Lower leg skin (tissue), 3 donors: ENCODE data around the gene HSPA1A.

Experiments used
- POLR2A ChIP-seq, 2 donors: fragments of 450-650 bp; IDR thresholded peaks; one replicate each; pipeline ENCODE4 v1.6.1; 2016 to 2017; ENCODE audit warnings: antibody characterized with exemption in 2 of 2, mild to moderate bottlenecking in 1 of 2, moderate library complexity in 1 of 2
- TF ChIP-seq, protein P1 (sequence below), 3 donors: fragments of 450-650 bp; IDR thresholded peaks; one replicate each; pipeline ENCODE4 v1.5.1; 2016; ENCODE audit warnings: antibody characterized with exemption in 3 of 3, mild to moderate bottlenecking in 3 of 3, moderate library complexity in 2 of 3

DNA sequence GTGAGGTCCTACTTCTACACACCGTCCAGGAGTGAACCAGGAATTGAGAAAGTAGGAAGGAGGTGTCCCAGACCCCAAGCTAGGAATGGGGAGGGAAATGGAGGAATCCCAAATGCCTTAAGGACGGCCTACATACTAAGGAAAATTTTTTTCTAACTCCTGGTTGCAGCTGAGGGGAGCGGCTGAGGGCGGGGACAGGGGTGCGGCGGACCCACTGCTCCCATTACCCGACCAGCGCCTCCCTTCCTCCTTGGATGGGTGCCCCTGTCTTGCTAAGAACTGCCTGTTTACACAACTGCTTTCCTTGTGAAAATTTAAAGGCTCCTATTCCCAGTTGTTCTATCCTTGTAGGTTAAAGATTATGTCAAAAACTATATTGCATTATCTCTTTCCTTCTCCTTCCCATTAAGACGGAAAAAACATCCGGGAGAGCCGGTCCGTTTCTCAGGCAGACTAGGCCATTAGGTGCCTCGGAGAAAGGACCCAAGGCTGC is 11.5 kb downstream of the HSPA1A start:
- TF ChIP-seq, protein P1, sequence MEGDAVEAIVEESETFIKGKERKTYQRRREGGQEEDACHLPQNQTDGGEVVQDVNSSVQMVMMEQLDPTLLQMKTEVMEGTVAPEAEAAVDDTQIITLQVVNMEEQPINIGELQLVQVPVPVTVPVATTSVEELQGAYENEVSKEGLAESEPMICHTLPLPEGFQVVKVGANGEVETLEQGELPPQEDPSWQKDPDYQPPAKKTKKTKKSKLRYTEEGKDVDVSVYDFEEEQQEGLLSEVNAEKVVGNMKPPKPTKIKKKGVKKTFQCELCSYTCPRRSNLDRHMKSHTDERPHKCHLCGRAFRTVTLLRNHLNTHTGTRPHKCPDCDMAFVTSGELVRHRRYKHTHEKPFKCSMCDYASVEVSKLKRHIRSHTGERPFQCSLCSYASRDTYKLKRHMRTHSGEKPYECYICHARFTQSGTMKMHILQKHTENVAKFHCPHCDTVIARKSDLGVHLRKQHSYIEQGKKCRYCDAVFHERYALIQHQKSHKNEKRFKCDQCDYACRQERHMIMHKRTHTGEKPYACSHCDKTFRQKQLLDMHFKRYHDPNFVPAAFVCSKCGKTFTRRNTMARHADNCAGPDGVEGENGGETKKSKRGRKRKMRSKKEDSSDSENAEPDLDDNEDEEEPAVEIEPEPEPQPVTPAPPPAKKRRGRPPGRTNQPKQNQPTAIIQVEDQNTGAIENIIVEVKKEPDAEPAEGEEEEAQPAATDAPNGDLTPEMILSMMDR (IDR thresholded peaks at IDR 0.05), result no peak
- no peak for TF ChIP-seq POLR2A (IDR thresholded peaks at IDR 0.05)
